Esophagus squamous epithelium (tissue), 5 donors: ENCODE measurements around the gene RIMS4. TPM values are rescaled to one million over a fixed set of nuclear protein-coding genes. Genes with fewer than 3 reads are reported as not detected.

Experiments
- DNase-seq: peaks from one replicate; lab custom pipeline; 2025; lab: John Stamatoyannopoulos, UW
- H3K27ac ChIP-seq, 4 donors: fragments of 200-600 bp; sonication (generic); one replicate each; pipeline ENCODE4 v1.5.1; 2016 to 2019; ENCODE audit warnings: mild to moderate bottlenecking in 1 of 4
- H3K27me3 ChIP-seq, 4 donors: fragments of 200-600 bp; sonication (generic); 1 replicate in 3 of 4; 2 replicates in 1 of 4; pipeline versions ENCODE4 v1.5.1 to v1.6.0; 2017 to 2021; ENCODE audit warnings: antibody characterized with exemption in 1 of 4
- H3K36me3 ChIP-seq, 3 donors: fragments of 200-600 bp; sonication (generic); one replicate each; pipeline ENCODE4 v1.5.1; 2016 to 2019
- H3K4me1 ChIP-seq, 3 donors: fragments of 200-600 bp; sonication (generic); one replicate each; pipeline ENCODE4 v1.5.1; 2017 to 2019
- H3K4me3 ChIP-seq, 4 donors: fragments of 200-600 bp; sonication (generic); 1 replicate in 3 of 4; 2 replicates in 1 of 4; pipeline ENCODE4 v1.5.1; 2016 to 2019; ENCODE audit warnings: mild to moderate bottlenecking in 2 of 4, moderate library complexity in 1 of 4
- H3K9me3 ChIP-seq, 3 donors: fragments of 200-600 bp; sonication (generic); one replicate each; pipeline ENCODE4 v1.5.1; 2016 to 2019
- POLR2A ChIP-seq, 4 donors: fragments of 450-650 bp; IDR thresholded peaks; one replicate each; pipeline ENCODE4 v1.6.1; 2017; ENCODE audit warnings: antibody characterized with exemption in 4 of 4, mild to moderate bottlenecking in 4 of 4, moderate library complexity in 3 of 4
- WGBS, 2 donors: methylation state at CpG; one replicate each; pipeline ENCODE4 v1.1.5; 2018; 5-methylcytosine and 5-hydroxymethylcytosine counted together
- intact Hi-C: fragments of 100-400 bp; cut with DNase I; formaldehyde crosslinking; loops from one replicate; pipeline ENCODE4 v1.15.0; 2022
- total RNA-seq, 4 donors: library from RNA; depleted of rRNA; stranded (reverse); fragments of >200 nt; gene quantifications; one replicate each; pipeline ENCODE4 v1.1.0, GENCODE V29; 2016
- TF ChIP-seq, protein P1 (sequence below), 6 experiments: fragments of 450-650 bp in 4 of 6; fragments of 200-600 bp in 2 of 6; sonication (generic) in 2 of 6; IDR thresholded peaks; one replicate each; pipeline ENCODE4 v1.5.1; 2016 to 2019; ENCODE audit warnings: antibody characterized with exemption in 6 of 6, mild to moderate bottlenecking in 4 of 6, moderate library complexity in 4 of 6
- donor health status: DM: yes; HTN: yes; CAD: no.

Gene RIMS4
- total RNA-seq, 4 donors from 2014 or later = 0.32 to 1.7 TPM; not detected in 2

- no peak overlapping the region for H3K4me3 ChIP-seq
- H3K4me1 ChIP-seq = no peaks in the 10 kb centered on the region
- no peaks in the 10 kb centered on the region for H3K9me3 ChIP-seq
- no peak overlapping the region for H3K27ac ChIP-seq
- peaks cover 0 to 56% (median 0%) of the 10 kb centered on the region in 4 donors for H3K27me3 ChIP-seq
- no peak for DNase-seq
- WGBS, 2 donors = 84 to 85% methylated on average over 5 to 15 of the region's 18 CpGs
- no peaks in the 10 kb centered on the region for H3K36me3 ChIP-seq
- TF ChIP-seq, protein P1, sequence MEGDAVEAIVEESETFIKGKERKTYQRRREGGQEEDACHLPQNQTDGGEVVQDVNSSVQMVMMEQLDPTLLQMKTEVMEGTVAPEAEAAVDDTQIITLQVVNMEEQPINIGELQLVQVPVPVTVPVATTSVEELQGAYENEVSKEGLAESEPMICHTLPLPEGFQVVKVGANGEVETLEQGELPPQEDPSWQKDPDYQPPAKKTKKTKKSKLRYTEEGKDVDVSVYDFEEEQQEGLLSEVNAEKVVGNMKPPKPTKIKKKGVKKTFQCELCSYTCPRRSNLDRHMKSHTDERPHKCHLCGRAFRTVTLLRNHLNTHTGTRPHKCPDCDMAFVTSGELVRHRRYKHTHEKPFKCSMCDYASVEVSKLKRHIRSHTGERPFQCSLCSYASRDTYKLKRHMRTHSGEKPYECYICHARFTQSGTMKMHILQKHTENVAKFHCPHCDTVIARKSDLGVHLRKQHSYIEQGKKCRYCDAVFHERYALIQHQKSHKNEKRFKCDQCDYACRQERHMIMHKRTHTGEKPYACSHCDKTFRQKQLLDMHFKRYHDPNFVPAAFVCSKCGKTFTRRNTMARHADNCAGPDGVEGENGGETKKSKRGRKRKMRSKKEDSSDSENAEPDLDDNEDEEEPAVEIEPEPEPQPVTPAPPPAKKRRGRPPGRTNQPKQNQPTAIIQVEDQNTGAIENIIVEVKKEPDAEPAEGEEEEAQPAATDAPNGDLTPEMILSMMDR (IDR thresholded peaks at IDR 0.05) = no peak
- no peak for TF ChIP-seq POLR2A (IDR thresholded peaks at IDR 0.05)
- intact Hi-C loops = no loop called here
These were observed 54.2 kb downstream of the RIMS4 start for GRCh38 chr20:44756011-44756688.

DNA sequence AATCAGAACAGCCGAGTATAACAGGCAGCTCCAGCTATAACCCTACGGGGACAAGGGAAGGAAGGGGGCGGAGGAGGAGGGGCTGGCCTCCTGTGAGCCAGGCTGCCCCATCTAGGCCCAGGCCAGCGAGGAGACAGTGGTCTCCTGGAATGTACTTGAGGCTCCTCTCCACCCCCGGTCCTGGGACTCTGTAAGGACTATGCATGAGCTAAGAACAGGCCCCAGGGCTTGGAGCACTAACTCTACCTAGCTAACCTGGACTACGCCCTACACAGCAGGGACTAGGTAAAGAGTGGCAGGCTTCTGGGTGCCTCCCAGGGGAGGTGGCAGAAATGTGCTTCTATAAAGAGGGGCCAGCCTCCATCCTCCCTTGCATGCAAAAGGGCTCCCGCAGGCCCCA, 55.8 kb downstream of the RIMS4 start:
- WGBS, 2 donors = 41 to 44% methylated on average over 7 of the region's 7 CpGs
- peaks cover 0 to 72% (median 0%) of the 10 kb centered on the region in 4 donors for H3K27me3 ChIP-seq
- H3K27ac ChIP-seq = no peak overlapping the region
- H3K4me1 ChIP-seq = peaks cover 0 to 10% (median 0%) of the 10 kb centered on the region in 3 donors
- no peak overlapping the region for H3K4me3 ChIP-seq
- intact Hi-C loops = no loop called here
- TF ChIP-seq POLR2A (IDR thresholded peaks at IDR 0.05) = no peak
- TF ChIP-seq, protein P1 (IDR thresholded peaks at IDR 0.05) = no peak
- H3K36me3 ChIP-seq = no peaks in the 10 kb centered on the region
- no peaks in the 10 kb centered on the region for H3K9me3 ChIP-seq
- DNase-seq = no peak

DNA sequence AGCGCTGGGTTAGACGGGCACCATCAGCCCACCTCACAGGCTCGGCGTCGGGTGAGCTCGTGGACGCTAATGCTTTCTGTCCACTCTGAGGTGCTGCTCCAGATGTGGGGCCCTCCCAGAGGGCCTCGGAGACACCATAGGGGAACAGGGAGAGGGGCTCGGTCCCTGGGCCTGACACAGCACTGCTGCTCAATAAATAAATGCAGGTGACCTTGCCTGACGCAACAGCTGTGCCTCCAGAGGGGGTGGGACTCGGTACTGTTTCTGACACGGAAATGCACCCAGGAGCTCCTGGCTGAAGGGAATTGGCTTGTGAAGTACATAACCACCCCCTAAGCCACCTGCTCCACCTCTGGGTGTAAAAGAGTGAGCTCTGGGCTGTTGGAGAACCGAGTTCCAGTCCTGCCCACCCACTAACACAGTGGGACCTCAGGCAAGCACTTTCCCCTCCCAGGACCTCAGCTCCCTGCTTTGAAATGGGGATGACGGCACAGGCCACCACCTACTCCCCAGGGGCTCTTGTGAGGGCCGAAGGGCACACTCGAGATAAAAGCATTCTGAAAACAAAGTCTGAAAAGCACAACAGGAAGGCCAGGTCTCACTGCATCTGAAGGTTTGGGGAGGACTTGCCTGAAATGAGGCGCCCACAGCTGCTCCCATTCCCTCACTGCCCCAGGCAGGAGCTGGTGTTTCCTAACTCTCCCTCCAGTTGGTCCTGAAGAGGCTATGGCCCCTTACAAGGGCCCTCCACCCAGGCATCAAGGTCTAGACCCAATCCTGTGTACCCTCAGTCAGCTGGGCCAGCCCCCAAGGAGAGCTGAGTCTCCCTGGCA, 58.0 kb downstream of the RIMS4 start:
- intact Hi-C loops = no loop called here
- Histone ChIP-seq H3K36me3 (no peaks in the 10 kb centered on the region), H3K9me3 (no peaks in the 10 kb centered on the region), H3K27ac (no peak overlapping the region), H3K4me1 (peaks cover under 1 to 18% (median 3%) of the 10 kb centered on the region in 3 donors), H3K4me3 (no peak overlapping the region), H3K27me3 (peaks cover 0 to 85% (median 0%) of the 10 kb centered on the region in 4 donors)
- WGBS, 2 donors = 18 to 40% methylated on average over 2 to 4 of the region's 17 CpGs
- DNase-seq = no peak
- no peak for TF ChIP-seq POLR2A (IDR thresholded peaks at IDR 0.05)
- TF ChIP-seq, protein P1 (IDR thresholded peaks at IDR 0.05) = no peak

DNA sequence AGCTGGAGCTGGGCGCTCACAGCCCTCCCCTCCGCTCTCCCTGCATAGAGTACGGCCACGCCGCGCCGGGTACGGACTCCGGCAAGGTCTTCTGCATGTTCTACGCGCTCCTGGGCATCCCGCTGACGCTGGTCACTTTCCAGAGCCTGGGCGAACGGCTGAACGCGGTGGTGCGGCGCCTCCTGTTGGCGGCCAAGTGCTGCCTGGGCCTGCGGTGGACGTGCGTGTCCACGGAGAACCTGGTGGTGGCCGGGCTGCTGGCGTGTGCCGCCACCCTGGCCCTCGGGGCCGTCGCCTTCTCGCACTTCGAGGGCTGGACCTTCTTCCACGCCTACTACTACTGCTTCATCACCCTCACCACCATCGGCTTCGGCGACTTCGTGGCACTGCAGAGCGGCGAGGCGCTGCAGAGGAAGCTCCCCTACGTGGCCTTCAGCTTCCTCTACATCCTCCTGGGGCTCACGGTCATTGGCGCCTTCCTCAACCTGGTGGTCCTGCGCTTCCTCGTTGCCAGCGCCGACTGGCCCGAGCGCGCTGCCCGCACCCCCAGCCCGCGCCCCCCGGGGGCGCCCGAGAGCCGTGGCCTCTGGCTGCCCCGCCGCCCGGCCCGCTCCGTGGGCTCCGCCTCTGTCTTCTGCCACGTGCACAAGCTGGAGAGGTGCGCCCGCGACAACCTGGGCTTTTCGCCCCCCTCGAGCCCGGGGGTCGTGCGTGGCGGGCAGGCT, 60.1 kb downstream of the RIMS4 start:
- TF ChIP-seq POLR2A (IDR thresholded peaks at IDR 0.05) = no peak
- TF ChIP-seq, protein P1 (IDR thresholded peaks at IDR 0.05) = peak in 1 of 6 experiments; percentile 34
- Histone ChIP-seq H3K27ac (no peak overlapping the region), H3K27me3 (peaks cover 0 to 94% (median 0%) of the 10 kb centered on the region in 4 donors), H3K4me1 (peaks cover 14 to 39% (median 16%) of the 10 kb centered on the region in 3 donors), H3K4me3 (peak overlapping the region in 1 of 4 donors; percentile 3), H3K36me3 (no peaks in the 10 kb centered on the region), H3K9me3 (no peaks in the 10 kb centered on the region)
- intact Hi-C loops = no loop called here
- no peak for DNase-seq
- 33 to 66% methylated on average over 6 to 23 of the region's 73 CpGs for WGBS, 2 donors
